ENCODE data around the gene NOS1.
A peak's percentile ranks its signal among the peaks of the same experiment; 100 is the strongest.
"Not testable (repeated sequence)": the region's sequence is repeated elsewhere in the genome, so short reads cannot be mapped to it uniquely, and the experiment has no call there.

Gene NOS1

DNA sequence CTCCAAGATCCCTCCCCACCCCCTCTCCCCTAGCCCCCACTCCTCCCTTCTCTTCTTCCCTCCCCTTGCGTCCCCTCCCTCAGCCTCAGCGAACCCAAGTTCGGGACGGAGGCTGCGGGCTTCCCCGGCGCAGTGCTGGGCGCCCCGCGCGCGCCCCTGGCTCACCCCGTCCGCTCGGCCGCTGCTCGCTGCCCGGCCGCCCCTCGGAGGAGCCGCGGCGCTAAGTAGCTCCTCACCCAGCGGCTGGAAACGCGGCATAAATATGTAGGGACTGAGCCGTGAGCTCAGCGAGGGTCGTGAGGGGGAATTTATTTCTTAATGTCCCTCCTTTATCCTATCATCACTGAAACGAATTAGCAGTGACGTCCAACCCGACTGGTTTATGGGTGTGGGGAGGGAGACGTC lies at the start of gene NOS1:
Gene NOS1 (minus strand): TSS at position 280 of the 405 bp plus-strand sequence. CDS start 30,557 bp downstream, outside the sequence.
- DNase-seq = no peak

GRCh38 chr12:117409286-117409685 lies 47.9 kb upstream of the NOS1 start:
- DNase-seq = no peak

- DNase-seq = no peak
These were observed 46.9 kb upstream of the NOS1 start for GRCh38 chr12:117408161-117408791.

GRCh38 chr12:117404940-117405339 lies 43.5 kb upstream of the NOS1 start:
- no peak for DNase-seq

- no peak for DNase-seq
These were observed 42.9 kb upstream of the NOS1 start for GRCh38 chr12:117404203-117404853.

GRCh38 chr12:117403586-117404139 lies 42.2 kb upstream of the NOS1 start:
- no peak for DNase-seq

GRCh38 chr12:117402363-117402762 lies 40.9 kb upstream of the NOS1 start:
- DNase-seq = no peak

GRCh38 chr12:117400912-117401311 lies 39.5 kb upstream of the NOS1 start:
- no peak for DNase-seq

DNA sequence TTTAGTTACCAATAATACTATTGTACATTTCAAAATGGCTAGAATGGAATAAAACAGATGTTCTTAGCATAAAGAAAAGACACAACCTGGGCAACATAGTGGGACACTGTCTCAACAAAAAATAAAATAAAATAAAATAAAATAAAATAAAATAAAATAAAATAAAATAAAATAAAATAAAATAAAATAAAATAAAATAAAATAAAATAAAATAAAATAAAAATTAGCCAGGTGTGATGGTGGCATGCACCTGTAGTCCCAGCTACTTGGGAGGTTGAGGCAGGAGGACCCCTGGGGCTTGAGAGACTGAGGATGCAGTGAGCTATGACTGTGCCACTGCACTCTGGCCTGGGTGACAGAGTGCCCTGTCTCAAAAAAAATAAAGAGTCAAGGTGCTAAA lies 37.1 kb upstream of the NOS1 start:
- not testable (repeated sequence) for DNase-seq

DNA sequence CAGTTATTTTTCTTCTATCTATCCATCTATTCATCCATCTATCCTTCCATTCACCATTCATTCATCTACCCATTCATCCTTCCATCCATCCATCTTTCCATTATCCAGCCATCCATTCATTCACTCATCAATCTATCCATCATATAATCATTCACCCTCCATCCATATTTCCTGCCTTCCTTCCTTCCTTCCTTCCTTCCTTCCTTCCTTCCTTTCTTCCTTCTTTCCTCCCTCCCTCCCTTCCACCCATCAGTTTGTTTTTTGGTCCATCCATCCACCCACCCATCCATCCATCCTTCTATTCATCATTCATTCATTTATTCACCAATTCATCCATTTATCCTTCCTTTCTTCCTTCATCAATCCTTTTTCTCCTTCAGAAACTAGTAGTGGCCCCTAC lies 34.3 kb upstream of the NOS1 start:
- DNase-seq = no peak

- DNase-seq = no peak
These were observed 33.1 kb upstream of the NOS1 start for GRCh38 chr12:117394491-117394890.

- DNase-seq = no peak
These were observed 32.2 kb upstream of the NOS1 start for GRCh38 chr12:117393656-117394055.

- DNase-seq = no peak
These were observed 29.4 kb upstream of the NOS1 start for GRCh38 chr12:117390866-117391265.

GRCh38 chr12:117388951-117389446 lies 27.6 kb upstream of the NOS1 start:
- DNase-seq = no peak

GRCh38 chr12:117387832-117388231 lies 26.4 kb upstream of the NOS1 start:
- DNase-seq = no peak

- no peak for DNase-seq
These were observed 23.3 kb upstream of the NOS1 start for GRCh38 chr12:117384735-117385134.

DNA sequence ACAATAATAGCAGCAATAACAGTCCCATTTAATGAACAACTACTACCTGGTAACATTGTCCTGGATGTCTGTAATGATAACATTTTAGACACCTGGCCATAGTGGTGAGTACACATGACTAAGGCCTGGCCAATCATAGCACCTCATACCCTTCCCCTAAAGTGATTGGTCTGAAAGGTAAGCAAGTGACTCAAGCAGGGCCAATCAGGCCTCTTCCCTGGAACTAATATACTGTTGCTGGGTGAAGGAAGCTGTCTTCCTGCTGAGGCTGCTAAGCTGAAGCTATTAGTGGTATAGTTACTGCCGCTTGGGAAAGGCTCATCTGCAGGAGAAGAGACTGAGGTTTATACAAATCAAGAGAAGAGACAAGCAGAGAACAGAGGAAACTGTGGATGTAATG lies 18.7 kb upstream of the NOS1 start:
- no peak for DNase-seq

GRCh38 chr12:117377758-117378157 lies 16.3 kb upstream of the NOS1 start:
- no peak for DNase-seq

DNA sequence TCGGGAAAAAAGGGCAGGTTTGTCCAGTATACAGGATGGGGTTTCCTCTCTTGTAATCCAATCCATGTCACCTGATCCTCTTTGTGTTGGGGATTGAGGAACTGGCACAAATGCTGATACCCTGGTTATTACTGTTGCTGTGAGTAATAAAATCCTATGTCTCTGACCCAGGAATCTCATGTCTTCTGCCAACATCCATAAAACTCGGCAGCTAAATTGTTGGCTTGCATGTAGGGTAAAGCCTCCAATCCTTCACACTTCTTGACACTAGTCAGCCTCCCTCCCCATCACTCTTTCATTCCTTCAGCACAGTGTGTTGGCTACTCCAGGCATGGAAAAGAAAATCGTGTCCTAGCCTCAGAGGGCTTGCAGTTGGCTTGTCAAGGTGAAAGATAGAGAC lies 9.2 kb upstream of the NOS1 start:
- DNase-seq = no peak

GRCh38 chr12:117370000-117370399 lies 8.6 kb upstream of the NOS1 start:
- DNase-seq = not testable (repeated sequence)

DNA sequence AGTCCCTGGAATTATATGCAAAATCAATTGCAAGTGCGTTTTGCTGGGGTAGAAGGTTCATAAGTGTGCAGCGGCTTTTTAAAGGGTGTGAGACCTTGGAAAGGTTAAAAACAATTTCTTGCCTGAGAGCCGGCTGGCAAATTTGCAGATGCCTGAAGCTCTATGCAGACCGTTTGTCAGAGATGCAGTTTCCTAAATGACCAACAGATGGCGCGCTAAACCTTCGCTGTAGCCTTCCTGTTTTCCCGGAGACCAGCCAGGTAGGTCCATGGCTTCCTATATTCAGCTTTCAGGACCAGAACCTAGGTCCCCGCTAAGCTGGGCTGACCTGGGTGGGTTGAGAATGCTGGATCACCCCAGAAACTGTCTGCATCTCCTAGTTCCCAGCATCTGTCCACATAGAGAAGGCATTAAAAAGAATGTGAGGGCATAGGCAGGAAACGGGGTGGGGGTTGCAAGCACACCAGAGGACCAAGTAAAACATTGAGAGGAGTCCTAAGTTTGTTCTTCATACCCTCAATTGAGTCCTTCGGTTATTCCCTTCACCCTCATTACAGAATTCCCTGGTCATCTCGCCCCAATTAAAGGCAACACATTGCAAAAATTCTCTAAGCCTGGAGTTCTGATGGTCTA lies 5.7 kb upstream of the NOS1 start:
- DNase-seq = peak; percentile 18 to 19

DNA sequence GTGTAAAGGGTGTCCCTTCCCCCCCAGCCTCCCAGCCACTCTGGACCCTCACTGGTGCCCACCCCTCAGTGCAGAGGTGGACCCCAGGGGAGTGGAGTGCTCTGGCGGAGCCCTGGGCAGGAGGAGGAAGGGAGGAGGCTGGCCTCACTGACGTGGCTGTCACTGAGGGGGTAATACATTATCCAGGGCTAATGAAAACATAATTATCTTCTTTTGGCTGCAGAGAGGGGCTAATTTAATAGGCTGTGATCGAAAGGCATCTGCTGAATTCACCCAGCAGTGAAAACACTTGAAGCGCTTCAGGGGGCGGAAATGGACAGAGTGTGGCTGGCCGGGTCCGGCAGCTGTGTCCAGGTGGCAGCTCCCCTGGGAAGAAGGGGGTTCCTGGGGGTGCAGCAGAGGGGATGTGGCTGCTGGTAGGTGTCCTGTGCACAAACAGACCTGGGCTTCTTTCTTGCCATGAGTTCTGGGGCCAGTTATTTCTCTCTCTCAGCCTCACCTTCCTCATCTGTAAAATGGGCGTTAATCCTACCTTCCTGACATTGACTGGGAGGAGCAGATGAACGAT lies 3.7 kb upstream of the NOS1 start:
- no peak for DNase-seq

- no peak for DNase-seq
These were observed 2.6 kb upstream of the NOS1 start for GRCh38 chr12:117363953-117364486.
